ENCODE data around the gene KCNJ5.

The KCNJ5 gene

GRCh38 chr11:128888034-128888985, 2.8 kb upstream of the KCNJ5 start:
- Histone ChIP-seq H3K27ac (no peak overlapping the region), H3K9me3 (no peaks in the 10 kb centered on the region), H3K4me1 (ENCODE audit: control insufficient read depth in 1 of 2, insufficient read depth in 1 of 2, low read depth in 1 of 2, low read length in 1 of 2) (peaks cover 4 to 10% of the 10 kb centered on the region in 2 experiments), H3K27me3 (peaks cover 86% of the 10 kb centered on the region), H3K36me3 (no peaks in the 10 kb centered on the region), H3K4me3 (ENCODE audit: low read depth in 1 of 2, low read length in 1 of 2) (no peak overlapping the region)
- no peak for TF ChIP-seq CTCF (IDR thresholded peaks at IDR 0.05)

- H3K9me3 ChIP-seq: no peaks in the 10 kb centered on the region
- H3K27ac ChIP-seq: no peak overlapping the region
- H3K36me3 ChIP-seq: no peaks in the 10 kb centered on the region
- H3K4me3 ChIP-seq (ENCODE audit: low read depth in 1 of 2, low read length in 1 of 2): no peak overlapping the region
- H3K4me1 ChIP-seq (ENCODE audit: control insufficient read depth in 1 of 2, insufficient read depth in 1 of 2, low read depth in 1 of 2, low read length in 1 of 2): peaks cover 4 to 10% of the 10 kb centered on the region in 2 experiments
- TF ChIP-seq CTCF (IDR thresholded peaks at IDR 0.05): no peak
- peaks cover 96% of the 10 kb centered on the region for H3K27me3 ChIP-seq
These were observed 1.4 kb upstream of the KCNJ5 start for GRCh38 chr11:128889657-128890213.

- H3K4me1 ChIP-seq (ENCODE audit: control insufficient read depth in 1 of 2, insufficient read depth in 1 of 2, low read depth in 1 of 2, low read length in 1 of 2): peaks cover 4 to 10% of the 10 kb centered on the region in 2 experiments
- H3K27me3 ChIP-seq: peaks cover 94% of the 10 kb centered on the region
- H3K9me3 ChIP-seq: no peaks in the 10 kb centered on the region
- H3K36me3 ChIP-seq: no peaks in the 10 kb centered on the region
- peak overlapping the region in 1 of 2 experiments; percentile 18 for H3K4me3 ChIP-seq (ENCODE audit: low read depth in 1 of 2, low read length in 1 of 2)
- TF ChIP-seq CTCF (IDR thresholded peaks at IDR 0.05): no peak
- H3K27ac ChIP-seq: no peak overlapping the region
These were observed 977 bp upstream of the KCNJ5 start for GRCh38 chr11:128890216-128890542.

GRCh38 chr11:128891913-128892398, 800 bp downstream of the KCNJ5 start:
- Histone ChIP-seq H3K36me3 (no peaks in the 10 kb centered on the region), H3K27ac (no peak overlapping the region), H3K4me1 (ENCODE audit: control insufficient read depth in 1 of 2, insufficient read depth in 1 of 2, low read depth in 1 of 2, low read length in 1 of 2) (peaks cover 4 to 10% of the 10 kb centered on the region in 2 experiments), H3K4me3 (ENCODE audit: low read depth in 1 of 2, low read length in 1 of 2) (no peak overlapping the region), H3K9me3 (no peaks in the 10 kb centered on the region), H3K27me3 (peaks cover 77% of the 10 kb centered on the region)
- no peak for TF ChIP-seq CTCF (IDR thresholded peaks at IDR 0.05)

GRCh38 chr11:128892866-128893565, 1.9 kb downstream of the KCNJ5 start:
- no peak overlapping the region for H3K27ac ChIP-seq
- TF ChIP-seq CTCF (IDR thresholded peaks at IDR 0.05): no peak
- peaks cover 67% of the 10 kb centered on the region for H3K27me3 ChIP-seq

More at GRCh38 chr11:128892866-128893565, 1.9 kb downstream of the KCNJ5 start:
- H3K4me3 ChIP-seq (ENCODE audit: low read depth in 1 of 2, low read length in 1 of 2): no peak overlapping the region
- no peaks in the 10 kb centered on the region for H3K9me3 ChIP-seq
- H3K4me1 ChIP-seq (ENCODE audit: control insufficient read depth in 1 of 2, insufficient read depth in 1 of 2, low read depth in 1 of 2, low read length in 1 of 2): peaks cover 4 to 10% of the 10 kb centered on the region in 2 experiments
- no peaks in the 10 kb centered on the region for H3K36me3 ChIP-seq
